Stomach (tissue), 9 donors: ENCODE results near the gene AGBL4. TPM values are rescaled to one million over a fixed set of nuclear protein-coding genes. Genes with fewer than 3 reads are reported as not detected.

Experiments
- DNase-seq, 2 donors: peaks; one replicate each; pipeline versions ENCODE4 v3.0.0 to v3.0.0-alpha.2; 2013 to 2019
- H3K27ac ChIP-seq, 5 donors: fragments of 200-600 bp in 4 of 5; sonication (generic) in 4 of 5; one replicate each; pipeline ENCODE4 v1.5.1; 2013 to 2019; ENCODE audit warnings: mild to moderate bottlenecking in 1 of 5, moderate library complexity in 1 of 5
- H3K27me3 ChIP-seq, 3 donors: fragments of 200-600 bp; sonication (generic); one replicate each; pipeline ENCODE4 v1.5.1; 2017 to 2019; ENCODE audit warnings: mixed run types in 1 of 3
- H3K36me3 ChIP-seq, 4 donors: fragments of 200-600 bp; sonication (generic); 1 replicate in 3 of 4; 2 replicates in 1 of 4; pipeline ENCODE4 v1.5.1; 2016 to 2019
- H3K4me1 ChIP-seq, 4 donors: fragments of 200-600 bp; sonication (generic); one replicate each; pipeline ENCODE4 v1.5.1; 2016 to 2019
- H3K4me3 ChIP-seq, 4 donors: fragments of 200-600 bp; sonication (generic) in 3 of 4; one replicate each; pipeline ENCODE4 v1.5.1; 2016 to 2019; ENCODE audit warnings: mild to moderate bottlenecking in 1 of 4
- H3K9me3 ChIP-seq, 4 donors: fragments of 200-600 bp; sonication (generic); one replicate each; pipeline ENCODE4 v1.5.1; 2016 to 2019
- CTCF ChIP-seq, 7 experiments: fragments of 450-650 bp in 4 of 7; fragments of 200-600 bp in 3 of 7; sonication (generic) in 3 of 7; IDR thresholded peaks; one replicate each; pipeline ENCODE4 v1.5.1; 2016 to 2019; ENCODE audit warnings: antibody characterized with exemption in 7 of 7, control low read depth in 2 of 7, mild to moderate bottlenecking in 1 of 7
- EP300 ChIP-seq: sonication (generic); formaldehyde crosslinking; IDR thresholded peaks from one replicate; pipeline ENCODE4 v1.6.1; 2017; ENCODE audit warnings: antibody characterized with exemption
- POLR2A ChIP-seq, 4 donors: fragments of 450-650 bp; IDR thresholded peaks; one replicate each; pipeline ENCODE4 v1.6.1; 2016; ENCODE audit warnings: antibody characterized with exemption in 4 of 4, control low read depth in 2 of 4, mild to moderate bottlenecking in 1 of 4, moderate library complexity in 1 of 4
- POLR2AphosphoS5 ChIP-seq, 3 donors: sonication (generic); formaldehyde crosslinking; IDR thresholded peaks; one replicate each; pipeline ENCODE4 v1.6.1; 2016; ENCODE audit warnings: antibody characterized with exemption in 3 of 3
- WGBS, 5 donors: extraction: QIAGEN DNeasy Blood & Tissue Kit in 3 of 5; methylation state at CpG; one replicate each; pipeline versions ENCODE4 v1.1.5 to v1.1.7; 2013 to 2018; 5-methylcytosine and 5-hydroxymethylcytosine counted together
- intact Hi-C: fragments of 100-400 bp; cut with DNase I; formaldehyde crosslinking; loops from one replicate; pipeline ENCODE4 v1.15.1; 2023; ENCODE audit warnings: low total_unique reads
- polyA plus RNA-seq, 3 donors: library from polyadenylated mRNA; stranded (reverse); fragments of 200-250 nt; gene quantifications; one replicate each; pipeline ENCODE4 v1.2.3, GENCODE V29; 2013
- total RNA-seq, 5 donors: library from RNA; depleted of rRNA; stranded (reverse); fragments of >200 nt; gene quantifications; one replicate each; pipeline versions ENCODE4 v1.1.0 to v1.2.3, GENCODE V29; 2014 to 2016
- donor health status: healthy with polysubstance abuse.
- donor health status: Bipolar disorder and iron deficiency.
- donor health status: healthy.

Gene AGBL4
- total and polyA plus RNA-seq, 8 donors, result 0.92 TPM; not detected in 7

- no peak for DNase-seq
- Histone ChIP-seq H3K9me3 (no peaks in the 10 kb centered on the region), H3K4me3 (no peak overlapping the region), H3K27ac (no peak overlapping the region), H3K27me3 (no peaks in the 10 kb centered on the region), H3K36me3 (no peaks in the 10 kb centered on the region), H3K4me1 (no peaks in the 10 kb centered on the region)
- WGBS, 5 donors, result 69 to 83% (median 74%) methylated on average over 6 of the region's 6 CpGs
- no peak for TF ChIP-seq POLR2A (IDR thresholded peaks at IDR 0.05)
- no peak for TF ChIP-seq EP300
- TF ChIP-seq CTCF (IDR thresholded peaks at IDR 0.05), result no peak
- no peak for TF ChIP-seq POLR2AphosphoS5 (IDR thresholded peaks at IDR 0.05)
- intact Hi-C loops, result no loop called here
Measured at GRCh38 chr1:48659801-48660200, 1364.0 kb downstream of the AGBL4 start.

DNA sequence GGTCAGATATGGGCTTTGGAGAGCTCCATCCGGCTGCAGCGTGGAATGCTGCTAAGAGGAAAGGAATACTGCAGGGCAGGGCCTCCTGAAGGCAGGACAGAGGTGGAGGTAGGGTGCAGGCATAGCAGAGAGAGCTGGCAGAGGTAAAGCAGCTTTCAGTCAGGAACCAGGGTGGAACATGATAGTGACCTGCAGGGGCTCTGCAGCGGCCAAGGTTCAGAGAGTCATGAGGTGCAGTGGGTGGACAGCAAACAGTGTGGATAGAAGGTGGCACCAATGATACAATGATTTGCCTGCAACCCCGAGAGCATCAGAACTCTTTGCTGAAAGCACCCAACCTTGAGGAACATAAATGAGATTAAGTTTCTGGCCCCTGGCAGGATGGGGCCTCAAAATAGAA is 1366.3 kb downstream of the AGBL4 start:
- WGBS, 5 donors, result 82 to 86% (median 84%) methylated on average over 4 of the region's 4 CpGs
- no peak for DNase-seq
- intact Hi-C loops, result no loop called here
- no peaks in the 10 kb centered on the region for H3K4me1 ChIP-seq
- no peaks in the 10 kb centered on the region for H3K9me3 ChIP-seq
- TF ChIP-seq EP300 (no peak), CTCF (IDR thresholded peaks at IDR 0.05) (no peak), POLR2AphosphoS5 (IDR thresholded peaks at IDR 0.05) (no peak), POLR2A (IDR thresholded peaks at IDR 0.05) (no peak)
- no peak overlapping the region for H3K4me3 ChIP-seq
- no peak overlapping the region for H3K27ac ChIP-seq
- H3K36me3 ChIP-seq, result no peaks in the 10 kb centered on the region
- H3K27me3 ChIP-seq, result no peaks in the 10 kb centered on the region

DNA sequence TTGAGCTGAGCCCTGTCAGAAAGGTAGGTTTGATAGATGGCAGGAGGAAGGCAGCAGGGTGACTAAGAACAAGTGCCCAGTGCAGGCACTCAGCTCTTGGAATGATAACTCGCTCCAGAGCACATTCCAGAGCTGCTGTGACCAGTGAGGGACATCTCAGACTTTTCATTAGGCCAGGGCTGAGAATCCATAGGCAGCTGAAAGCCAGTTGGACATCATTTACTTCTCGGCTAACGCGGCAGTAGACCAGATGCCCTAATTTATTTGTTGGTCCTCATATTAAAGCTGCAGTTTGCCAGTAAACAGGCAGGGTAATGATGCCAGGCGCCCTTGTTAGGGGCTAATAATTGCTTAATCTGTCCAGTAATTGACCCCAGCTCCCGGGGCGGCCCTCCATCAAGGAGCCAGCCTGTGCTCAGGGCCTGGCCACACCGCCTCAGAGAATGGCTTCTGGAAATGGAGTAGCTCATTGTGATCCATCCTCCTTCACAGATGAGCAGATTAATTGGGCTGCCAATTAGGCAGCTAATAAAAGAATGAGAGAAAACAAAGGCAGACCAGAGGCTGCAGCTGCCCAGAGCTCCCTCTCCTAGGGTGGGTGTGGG is 1369.0 kb downstream of the AGBL4 start:
- Histone ChIP-seq H3K27ac (no peak overlapping the region), H3K4me1 (no peaks in the 10 kb centered on the region), H3K4me3 (no peak overlapping the region), H3K36me3 (no peaks in the 10 kb centered on the region), H3K27me3 (no peaks in the 10 kb centered on the region), H3K9me3 (no peaks in the 10 kb centered on the region)
- peak in 1 of 2 donors; percentile 63 for DNase-seq
- 80 to 86% (median 85%) methylated on average over 8 of the region's 8 CpGs for WGBS, 5 donors
- TF ChIP-seq POLR2A (IDR thresholded peaks at IDR 0.05) (no peak), POLR2AphosphoS5 (IDR thresholded peaks at IDR 0.05) (no peak), CTCF (IDR thresholded peaks at IDR 0.05) (no peak), EP300 (no peak)
- intact Hi-C loops, result no loop called here

DNA sequence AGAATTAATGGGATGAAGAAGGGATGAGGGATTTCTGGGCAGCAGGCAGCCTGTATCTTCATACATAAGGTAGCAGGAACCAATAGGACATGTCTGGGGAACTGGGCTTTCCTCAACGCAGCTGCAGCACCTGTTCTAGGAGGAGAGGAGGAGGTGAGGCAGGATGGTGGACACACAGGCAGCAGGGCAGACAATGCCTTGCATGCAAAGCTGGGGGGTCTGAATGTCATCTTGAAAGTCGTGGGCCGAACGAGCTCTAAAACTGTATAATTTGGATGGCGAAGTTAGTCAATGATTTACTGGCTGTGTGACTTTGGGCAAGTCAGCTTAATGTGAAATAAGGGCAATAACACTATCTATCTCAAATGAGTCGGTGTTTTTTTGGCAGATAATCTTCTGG is 1371.4 kb downstream of the AGBL4 start:
- Histone ChIP-seq H3K27me3 (no peaks in the 10 kb centered on the region), H3K4me3 (no peak overlapping the region), H3K27ac (no peak overlapping the region), H3K4me1 (no peaks in the 10 kb centered on the region), H3K9me3 (no peaks in the 10 kb centered on the region), H3K36me3 (no peaks in the 10 kb centered on the region)
- 77 to 86% (median 80%) methylated on average over 6 of the region's 6 CpGs for WGBS, 5 donors
- intact Hi-C loops, result no loop called here
- TF ChIP-seq POLR2A (IDR thresholded peaks at IDR 0.05) (no peak), POLR2AphosphoS5 (IDR thresholded peaks at IDR 0.05) (no peak), EP300 (no peak), CTCF (IDR thresholded peaks at IDR 0.05) (no peak)
- no peak for DNase-seq
